Activated CD4-positive, alpha-beta T cell treated with anti-CD3 and anti-CD28 coated beads for 48 hours (primary cell): ENCODE measurements around the gene GHRH.

Experiments
- DNase-seq: peaks from one replicate; pipeline ENCODE4 v3.0.0-alpha.2; 2020

GHRH gene

DNA sequence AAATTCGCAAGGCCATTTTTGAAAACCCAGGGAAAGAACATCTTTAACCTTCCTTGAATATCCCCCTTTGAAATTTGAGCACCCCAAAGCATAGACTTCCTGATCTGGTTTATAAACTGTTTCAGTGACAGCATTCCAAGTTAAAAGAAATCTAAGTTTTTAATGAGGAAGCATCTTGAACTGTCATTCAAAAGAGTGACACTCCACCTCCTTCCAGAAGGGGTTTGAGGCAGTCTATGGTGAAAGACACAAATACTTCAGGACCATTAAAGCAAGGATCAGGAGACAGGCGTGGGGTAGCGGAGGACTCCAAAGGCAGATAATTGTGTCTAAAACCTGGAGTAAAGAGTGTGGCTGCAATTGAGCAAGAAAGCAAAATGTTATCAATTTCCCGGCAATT is 691 bp downstream of the GHRH start:
- DNase-seq: no peak

DNA sequence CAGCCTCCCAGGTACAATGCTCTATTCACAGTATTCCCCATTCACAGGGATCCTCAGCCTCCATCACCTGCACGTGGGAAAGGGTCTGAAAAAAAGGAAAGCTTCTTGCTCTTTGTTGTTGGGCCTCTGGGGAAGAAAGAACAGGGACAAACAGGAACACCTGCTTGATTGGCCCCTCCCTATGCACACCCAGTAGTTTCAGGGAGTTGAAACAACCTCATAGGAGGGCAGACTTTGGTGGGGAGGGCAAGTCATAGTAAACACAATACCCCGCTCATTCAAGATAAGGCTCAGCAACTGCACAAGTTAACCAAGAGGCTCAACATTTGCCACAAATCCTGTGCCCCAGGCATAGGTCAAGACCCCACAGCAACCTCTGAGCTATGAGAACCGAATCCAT is 1.7 kb downstream of the GHRH start:
- DNase-seq: no peak

DNA sequence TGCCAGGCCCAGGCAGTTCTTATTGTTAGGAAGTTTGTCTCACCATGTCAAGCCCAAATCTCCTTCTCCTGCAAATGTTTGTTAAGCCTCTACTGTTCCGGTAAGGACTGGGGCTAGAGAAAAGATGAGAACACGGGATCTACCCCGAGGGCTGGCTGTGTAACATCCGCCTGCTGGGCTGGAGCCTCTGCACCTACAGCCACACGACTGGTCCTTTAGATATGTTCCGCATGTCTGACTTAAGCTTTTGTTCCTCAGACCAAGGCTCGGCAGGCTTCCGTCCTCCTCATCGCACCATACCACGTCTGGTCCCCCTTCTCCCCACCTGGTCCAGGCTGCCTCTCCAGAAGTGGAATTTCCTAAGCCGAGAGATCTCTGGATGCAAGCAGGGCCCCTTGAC is 2.6 kb downstream of the GHRH start:
- no peak for DNase-seq

DNA sequence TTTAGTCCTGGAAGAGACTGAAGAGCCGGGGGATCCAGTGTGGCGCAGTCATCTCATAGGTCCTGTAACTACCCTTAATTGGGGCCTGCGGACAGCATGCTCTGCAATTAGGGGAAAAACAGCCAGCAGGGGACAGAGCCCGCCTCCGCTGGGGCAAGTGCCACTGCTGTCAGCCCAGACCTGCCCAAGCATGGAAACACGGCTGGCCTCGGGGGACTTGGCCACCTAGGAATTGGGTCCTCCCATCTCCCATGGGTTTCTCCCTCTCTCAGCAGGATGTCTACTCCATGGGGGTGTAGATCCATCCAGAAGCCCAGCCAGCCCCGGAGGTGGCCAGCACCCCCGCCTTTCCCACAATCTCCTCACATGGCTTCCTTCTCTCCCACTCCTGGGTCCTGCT is 3.6 kb downstream of the GHRH start:
- DNase-seq: no peak

DNA sequence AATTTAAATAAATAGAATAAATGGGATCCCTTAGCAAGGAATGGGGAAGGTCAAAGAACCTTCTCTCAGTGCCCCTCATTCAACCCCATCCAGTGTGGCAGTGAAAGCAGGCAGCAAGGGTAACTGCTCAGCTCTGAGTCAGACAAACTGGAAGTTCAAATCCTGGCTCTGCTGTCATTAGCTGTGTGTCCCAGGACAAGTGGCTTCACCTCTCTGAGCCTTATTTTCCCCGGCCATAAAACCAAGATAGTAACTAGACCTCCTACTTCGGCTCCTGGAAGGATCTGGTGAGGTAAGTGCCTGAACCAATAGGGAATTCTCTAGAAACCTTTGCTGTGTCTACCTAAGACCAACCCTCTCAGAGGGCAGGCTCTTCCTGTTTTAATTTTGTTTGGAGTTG is 4.1 kb downstream of the GHRH start:
- DNase-seq: no peak

DNA sequence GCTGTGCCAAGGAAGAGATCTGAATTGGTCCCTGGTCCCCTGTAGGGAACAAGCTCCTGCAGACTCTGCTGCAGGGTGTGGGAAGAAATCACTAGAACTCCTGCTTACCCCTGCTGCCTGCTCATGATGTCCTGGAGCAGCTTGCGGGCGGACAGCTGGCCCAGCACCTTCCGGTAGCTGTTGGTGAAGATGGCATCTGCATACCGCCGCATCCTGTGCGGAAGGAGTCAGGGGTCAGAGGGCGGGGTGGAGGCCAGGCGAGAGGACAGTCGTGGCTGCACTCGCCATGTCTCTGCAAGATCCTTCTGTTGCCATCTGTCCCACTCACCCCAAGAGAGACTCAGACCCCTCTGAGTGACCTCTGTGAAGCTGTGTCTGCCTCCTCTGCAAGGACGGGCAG is 5.3 kb downstream of the GHRH start:
- no peak for DNase-seq

DNA sequence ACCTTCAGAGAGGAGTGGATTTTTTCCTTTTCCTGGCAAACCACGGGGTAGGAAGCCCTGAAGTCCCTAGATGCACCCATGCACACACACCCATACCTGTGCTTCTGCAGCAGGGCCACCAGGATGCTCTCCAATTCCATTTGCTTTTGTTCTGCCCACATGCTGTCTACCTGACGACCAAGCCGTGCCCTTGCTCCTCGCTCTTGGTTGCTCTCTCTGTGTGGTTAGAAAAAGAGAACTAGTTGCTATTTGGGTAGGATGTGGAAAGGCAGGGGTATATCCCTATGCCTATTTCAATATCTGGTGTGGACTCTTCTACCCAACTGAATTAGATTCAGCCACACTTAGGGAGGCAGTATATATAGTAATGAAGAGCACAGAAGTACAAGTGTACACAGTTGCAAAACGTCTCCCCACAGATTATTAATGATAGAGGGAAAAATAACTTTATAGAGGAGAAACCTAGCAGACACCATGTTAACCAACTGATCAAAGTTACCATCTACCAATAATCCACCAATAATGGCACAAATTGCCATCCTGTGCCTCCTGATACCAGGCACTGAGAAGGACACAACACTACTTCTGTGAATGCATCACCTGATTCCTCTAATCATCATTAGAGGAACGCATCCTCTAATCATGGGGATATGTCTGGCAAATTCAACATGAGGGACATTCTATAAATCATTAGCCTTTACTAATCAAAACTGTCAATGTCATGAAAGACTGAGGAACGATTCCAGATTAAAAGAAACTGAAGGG is 7.3 kb downstream of the GHRH start:
- DNase-seq: no peak

DNA sequence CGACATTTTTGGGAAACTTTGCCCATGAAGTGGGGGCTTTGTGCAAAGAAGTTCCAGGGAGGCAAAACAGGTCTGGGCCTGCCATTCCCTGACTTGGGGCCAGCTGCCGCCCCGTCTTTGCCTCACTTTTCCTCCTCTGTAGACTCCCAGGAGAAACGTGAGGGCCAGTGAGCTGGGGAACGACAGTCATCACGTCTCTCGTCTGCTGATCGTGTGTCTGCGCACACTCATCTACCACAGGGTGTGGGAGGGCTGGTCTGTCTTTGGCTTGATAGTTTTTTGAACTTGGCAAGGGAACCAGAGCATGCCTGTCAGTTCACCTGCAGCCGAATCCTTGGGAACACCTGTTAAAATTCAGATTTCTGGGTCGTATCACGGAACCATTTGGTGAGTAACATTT is 8.5 kb downstream of the GHRH start:
- no peak for DNase-seq

DNA sequence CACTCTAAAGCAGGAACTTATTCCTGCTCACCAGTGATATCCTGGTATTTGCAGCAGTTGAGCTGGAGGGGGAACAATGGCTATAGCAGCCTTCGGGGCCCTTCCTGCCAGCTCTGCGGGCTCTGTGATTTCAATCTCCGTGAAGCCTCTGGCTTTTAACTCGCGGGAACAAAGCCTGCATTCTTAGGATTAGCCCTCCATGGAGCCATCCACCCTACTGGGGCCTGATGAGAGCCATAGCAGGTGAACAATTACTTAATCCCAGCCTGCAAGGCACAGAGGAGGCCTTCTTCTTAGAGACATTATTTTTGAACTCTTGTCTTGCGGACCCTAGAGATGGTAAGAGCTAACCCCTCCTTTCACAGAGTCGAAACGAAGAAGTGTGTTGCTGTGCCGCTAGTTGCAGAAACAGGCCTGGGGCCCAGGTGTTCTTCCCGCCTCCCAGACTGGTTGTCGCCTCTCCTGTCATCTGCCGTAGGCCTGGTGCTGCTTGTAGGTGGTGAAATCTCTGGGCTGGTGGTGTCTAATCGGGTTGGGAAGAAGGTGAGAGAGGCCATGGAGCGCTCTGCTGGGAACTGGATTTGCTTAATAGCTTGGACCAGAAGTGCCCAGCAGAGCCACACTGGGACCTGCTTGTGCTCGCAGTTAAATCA is 9.7 kb downstream of the GHRH start:
- no peak for DNase-seq

DNA sequence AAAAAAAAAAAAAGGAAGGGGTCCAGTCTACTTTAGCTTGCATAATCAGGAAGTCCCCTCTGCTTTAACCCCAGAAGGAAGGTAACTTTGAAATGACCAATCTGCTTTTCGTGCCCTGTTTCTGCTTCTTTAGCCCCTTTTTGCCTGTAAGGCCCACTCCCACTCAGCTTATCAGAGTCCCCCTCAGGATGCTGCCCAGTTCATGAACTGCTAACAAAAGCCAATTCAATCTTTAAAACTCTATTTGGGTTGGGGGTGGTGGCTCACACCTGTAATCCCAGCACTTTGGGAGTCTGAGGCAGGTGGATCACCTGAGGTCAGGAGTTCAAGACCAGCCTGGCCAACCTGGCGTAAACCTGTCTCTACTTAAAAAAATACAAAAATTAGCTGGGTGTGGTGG is 12.3 kb downstream of the GHRH start:
- no peak for DNase-seq

DNA sequence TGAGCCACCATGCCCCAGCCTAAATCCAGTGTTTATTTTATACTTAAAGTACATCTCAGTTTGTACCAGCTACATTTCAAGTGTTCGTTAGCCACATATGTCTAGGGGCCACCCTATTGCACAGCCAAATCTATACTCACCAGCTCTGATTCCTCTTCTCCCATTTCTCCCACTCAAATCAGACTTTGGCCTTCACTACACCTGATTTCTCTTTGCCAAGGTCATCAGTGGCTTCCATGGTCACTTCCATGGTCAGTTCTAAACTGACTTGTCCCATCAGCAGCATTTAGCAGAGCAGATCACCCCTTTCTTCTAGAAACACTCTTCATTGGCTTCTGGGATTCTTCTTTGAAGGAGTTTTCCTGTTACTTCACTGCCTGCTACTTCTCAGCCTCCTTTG is 14.1 kb downstream of the GHRH start:
- DNase-seq: no peak

DNA sequence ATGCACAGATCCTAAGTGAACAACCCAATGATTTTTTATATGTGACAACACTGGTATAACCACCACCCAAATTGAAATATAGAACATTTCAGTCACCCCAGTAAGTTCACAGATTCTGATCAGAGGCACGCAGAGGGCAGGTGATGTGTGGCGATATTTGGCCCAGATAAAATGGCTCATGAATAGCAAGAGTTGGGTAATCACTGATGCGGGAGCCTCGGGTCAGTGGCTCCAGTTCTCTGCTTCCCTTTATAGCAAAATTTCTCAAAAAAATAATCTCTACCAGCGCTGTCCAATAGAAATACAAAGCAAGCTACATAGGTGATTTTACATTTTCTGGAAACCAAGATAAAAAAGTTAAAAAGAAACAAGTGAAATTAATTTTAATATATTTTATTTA is 14.9 kb downstream of the GHRH start:
- DNase-seq: no peak

DNA sequence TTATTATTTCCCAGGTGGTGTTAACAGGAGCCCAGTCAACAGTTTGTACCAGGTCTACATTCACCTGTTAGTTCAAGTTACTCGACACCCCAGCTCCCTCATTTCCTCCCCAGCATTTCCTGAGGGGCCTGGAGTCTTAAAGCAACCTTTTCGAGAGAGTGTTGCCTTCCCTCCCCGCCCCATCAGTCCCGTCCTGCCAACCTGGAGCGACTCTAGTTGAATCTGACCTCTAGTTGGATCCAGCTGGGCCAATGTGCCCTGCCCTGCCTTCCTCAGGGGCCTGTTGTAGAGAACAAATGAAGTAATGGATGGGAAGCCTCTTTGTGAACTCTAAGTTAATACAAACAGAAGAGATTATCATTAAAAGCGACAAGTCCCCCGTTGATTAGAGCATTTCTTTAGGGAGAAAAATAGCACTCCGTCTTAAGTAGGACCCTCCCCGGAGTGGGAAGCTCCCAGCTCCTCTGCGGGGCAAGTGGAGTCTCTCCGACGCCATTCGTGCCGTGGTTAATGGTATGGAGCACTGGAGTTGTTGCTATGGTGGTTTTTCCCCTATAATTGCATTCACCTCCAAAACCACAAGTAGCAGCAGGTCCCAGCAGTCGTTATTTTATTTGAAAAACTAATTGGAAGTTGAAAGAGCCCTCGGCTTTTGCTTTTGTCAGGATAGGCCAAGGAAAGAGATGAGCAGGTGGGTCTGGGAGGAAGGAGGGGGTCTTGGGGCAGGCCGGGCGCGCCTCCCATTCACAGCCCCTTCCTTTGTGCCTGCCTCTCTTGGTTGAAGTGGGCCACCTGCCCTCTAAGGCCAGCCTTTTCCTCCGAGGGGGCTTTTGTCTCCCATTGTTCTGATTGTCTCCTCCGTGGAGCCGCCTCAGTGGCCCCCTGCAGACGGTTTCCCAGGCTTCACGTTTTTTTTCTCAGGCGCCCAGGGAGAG is 16.1 kb downstream of the GHRH start:
- no peak for DNase-seq

DNA sequence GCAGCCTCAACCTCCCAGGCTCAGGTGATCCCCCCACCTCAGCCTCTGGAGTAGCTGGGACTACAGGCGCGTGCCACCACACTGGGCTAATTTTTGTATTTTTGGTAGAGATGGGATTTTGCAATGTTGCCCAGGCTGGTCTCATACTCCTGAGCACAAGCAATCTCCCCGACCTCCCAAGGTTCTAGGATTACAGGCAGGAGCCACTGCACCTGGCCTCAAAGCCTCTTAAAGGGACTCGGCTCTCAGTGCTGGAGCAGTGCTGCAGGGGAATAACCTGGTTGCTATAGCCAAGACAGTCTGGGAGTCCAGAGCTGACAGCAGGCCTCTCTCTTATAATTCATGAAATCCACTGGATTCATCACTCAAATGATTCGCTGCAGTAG is 17.0 kb downstream of the GHRH start:
- DNase-seq: no peak

DNA sequence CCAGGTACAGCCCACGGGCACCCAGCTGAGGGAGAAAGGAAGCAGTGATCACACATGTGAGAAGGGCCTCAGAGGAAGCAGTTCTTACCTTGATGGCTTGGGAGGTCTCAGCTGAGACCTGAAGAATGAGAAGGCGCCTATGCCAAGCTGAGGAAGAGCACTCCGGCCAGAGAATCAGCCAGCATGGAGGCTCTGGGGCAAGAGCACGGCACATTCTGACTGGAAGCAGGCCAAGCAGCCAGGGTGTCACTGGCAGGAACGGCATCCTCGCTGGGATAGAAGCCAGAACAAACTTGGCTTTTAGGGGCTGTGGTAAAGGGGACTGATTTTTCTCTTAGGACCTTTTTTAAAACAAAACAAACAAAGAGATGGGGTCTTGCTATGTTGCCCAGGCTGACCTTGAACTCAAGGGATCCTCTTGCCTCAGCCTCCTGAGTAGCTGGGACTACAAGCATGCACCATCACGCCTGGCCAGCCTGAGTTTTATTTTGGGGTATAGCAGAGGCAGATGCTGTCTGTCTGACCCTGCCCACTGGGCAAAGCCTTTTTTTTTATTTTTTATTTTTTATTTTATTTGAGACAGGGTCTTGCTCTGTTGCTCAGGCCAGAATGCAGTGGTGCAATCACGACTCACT is 17.6 kb downstream of the GHRH start:
- no peak for DNase-seq

DNA sequence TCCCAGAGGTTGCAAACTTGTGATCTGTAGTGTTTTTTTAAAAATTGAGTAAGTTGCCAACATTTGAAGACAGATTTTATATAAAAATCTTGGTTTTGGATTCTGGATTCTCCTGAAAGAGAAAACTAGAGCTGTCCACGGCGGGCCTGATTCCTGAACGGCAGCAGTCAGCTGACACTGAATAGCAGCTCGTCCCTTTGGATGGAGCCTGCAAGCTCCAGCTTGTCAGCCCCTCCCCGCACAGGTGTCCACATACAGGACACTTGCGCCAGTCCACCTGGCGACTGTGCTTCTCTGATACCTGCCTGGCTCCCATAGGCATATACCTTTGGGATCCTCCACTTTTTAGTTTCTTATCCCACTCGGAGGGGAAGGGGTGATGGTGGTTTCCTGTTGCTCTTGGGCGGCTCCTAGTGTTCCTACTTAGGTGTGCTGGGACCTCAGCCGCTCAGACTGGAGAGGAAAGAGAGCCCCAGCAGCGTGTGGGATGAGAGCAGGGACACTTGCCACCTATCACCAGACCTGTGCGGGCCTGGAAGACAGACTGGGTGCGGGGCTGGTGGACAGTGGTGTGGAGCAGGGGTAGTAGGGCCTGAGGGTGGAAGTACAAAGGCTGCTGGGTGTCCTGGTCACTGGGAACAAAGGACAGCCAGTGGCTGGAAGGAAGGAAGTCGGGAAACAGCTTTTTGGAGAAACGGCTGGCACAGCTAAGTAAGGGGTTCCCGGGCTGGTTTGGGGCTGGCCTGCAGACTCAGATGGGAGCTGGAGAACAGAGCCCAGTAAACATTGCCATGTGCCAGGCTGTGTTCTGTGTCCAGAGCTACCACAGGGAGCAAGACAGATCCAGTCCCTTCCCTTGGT is 18.3 kb downstream of the GHRH start:
- DNase-seq: no peak

DNA sequence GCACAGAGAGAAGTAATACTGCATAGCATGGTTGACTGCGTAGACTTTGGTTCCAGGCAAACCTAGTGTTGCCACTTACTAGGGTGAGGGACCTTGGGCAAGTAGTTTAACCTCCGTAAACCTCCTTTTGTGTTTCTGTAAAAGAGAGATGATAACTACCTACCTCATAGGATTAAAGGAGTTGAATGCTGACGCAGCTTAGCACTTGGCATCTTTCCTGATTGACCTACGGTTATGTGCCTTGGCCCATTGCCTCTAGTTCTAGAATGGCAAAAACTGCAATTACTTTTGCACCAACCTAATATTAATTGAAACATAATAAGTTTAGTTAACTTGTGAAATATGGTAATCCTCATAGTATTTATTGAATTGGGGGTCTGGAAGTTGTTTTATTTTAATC is 19.1 kb downstream of the GHRH start:
- no peak for DNase-seq

DNA sequence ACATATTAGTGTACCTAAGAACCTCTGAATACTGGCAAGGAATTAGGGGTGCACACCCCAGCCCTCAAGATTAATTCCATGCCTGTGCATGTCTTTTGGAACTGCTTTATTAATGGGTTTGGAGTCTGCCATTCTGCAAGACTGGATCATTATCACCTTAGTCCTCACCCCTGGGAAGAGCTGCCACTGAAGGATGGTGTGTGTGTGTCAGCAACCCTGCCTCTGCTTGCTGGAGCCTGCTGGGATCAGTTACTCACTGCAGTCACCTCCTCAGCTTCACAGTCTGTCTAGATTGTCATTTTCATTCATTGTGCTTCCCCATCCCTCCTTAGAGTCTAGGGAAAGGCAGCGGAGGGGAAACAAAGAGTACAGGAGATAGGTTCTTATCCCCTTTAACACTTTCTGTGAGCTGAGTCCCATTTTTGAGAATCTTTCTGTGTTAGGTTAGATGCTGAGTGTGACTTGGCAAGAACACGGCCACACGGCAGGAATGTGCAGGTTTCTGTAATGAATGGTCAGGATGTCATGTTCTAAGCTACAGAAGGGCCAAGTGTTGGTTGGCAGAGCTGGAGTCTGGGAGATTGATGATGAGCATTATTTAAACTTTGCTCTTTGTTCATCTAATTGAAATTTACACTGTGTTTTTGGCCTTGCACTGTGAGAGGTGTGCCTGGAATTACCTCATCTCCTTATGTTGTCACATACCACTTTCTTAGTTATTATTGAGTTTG is 21.1 kb downstream of the GHRH start:
- no peak for DNase-seq

DNA sequence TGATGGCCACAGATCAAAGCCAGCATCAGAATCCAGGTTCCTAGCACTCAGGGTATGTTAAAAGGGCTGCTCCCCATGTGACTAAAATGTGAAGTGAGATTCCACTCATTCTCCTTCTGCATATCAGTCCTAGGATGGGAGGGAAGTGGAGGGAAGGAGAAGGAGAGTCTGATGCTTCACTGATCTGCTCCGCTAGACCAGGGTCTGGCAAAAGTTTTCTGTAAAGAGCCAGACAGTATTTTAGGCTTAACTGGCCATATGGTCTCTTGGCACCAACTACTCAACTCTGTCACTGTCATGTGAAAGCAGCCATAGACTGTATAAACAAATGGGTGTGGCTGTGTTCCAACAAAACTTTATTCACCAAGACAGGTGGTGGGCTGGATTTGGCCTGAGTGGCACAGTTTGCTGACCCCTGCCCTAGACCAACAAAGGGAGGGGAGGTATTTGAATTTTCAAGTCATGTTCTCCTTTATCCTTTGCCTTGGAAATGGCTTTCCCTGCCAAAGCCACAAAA is 22.6 kb downstream of the GHRH start:
- no peak for DNase-seq

DNA sequence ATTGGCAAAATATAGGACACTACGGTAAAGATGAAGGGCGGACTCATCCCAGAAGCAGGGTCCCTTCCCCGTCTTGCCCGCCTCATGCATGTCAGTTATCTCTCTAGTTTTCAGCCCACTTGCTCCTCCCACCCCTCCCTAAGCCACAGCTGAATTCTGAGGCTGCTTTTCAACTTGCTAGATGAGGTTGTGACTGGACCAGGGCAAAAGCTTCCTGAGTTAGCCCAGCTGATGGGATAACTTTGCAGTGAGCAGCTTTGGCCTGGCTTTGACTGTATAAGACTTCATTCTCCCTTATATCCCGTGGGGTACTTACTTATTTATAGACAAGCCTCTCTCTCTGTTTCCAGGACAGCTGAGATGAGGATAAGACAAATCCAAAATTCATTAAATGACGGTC is 23.2 kb downstream of the GHRH start:
- no peak for DNase-seq

DNA sequence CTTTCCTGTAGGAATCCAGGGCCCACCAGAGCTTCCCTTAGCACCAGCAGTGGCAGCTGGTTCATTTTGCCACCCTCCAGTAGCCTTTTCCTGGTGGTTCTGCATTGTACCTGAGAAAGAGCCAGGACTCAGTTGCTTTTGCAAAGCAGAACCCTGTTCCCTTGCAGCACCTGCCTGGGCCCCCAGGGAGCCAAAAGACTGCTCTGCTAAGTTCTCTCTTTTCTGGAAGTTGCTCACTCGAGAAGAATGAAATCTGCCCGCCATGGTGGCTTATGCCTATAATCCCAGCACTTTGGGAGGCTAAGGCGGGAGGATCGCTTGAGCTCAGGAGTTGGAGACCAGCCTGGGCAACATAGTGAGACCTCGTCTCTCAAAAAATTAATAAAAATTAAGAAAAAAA is 24.0 kb downstream of the GHRH start:
- DNase-seq: no peak
